ENCODE results near the gene OR2T35. TPM values are rescaled to one million over a fixed set of nuclear protein-coding genes. Genes with fewer than 3 reads are reported as not detected.

The OR2T35 gene
- total and polyA plus RNA-seq, 4 donors, result not detected

DNA sequence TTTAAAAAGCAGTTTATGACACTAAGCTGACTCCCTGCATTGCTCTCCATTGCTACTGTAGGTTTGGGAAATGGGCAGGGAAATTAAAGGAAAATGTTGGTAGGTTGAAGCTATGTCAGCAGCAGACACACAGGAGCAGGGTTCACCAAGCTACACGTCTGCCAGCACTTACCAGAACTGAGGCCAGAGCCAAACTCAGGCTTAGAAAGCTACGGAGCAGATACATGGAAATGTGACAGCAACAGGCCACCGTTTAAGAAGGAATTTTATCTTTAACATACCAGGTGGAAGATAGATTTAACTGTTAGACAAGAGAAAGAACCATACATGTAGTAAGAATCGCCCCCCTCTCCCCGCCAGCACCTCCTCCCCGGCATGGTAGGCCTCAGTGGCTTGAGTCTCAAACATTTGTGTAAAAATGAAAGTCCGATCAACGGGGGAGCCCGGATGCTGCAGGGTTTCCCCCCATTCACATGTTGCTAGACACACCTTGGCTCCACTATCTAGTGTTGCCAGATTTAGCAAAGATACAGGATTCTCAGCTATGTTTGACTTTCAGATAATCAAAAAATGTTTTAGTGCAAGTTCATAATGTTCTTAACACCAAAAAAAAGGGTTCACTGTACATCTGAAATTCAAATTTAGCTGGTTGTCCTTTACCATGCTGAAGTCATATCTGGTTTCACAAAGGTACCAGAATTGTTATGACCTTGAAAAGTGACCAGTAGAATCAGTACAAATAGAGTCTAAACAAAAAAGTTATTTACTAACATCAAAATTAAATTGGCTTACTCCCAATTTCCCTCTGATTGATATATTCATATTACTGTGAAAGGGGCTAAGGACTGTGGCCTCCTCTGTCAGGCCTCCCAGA lies 16.9 kb downstream of the OR2T35 start:
- Histone ChIP-seq H3K4me3 (ENCODE audit: low read depth in 1 of 3, low read length in 3 of 3) (no peak overlapping the region), H3K27me3 (ENCODE audit: control insufficient read depth in 4 of 4, insufficient read depth in 4 of 4, low read length in 3 of 4) (no peaks in the 10 kb centered on the region), H3K9ac (ENCODE audit: low read depth in 1 of 2, low read length in 2 of 2) (no peak overlapping the region), H3K4me1 (ENCODE audit: control insufficient read depth in 4 of 4, insufficient read depth in 4 of 4, low read length in 3 of 4) (no peaks in the 10 kb centered on the region), H3K36me3 (ENCODE audit: control insufficient read depth in 4 of 4, insufficient read depth in 3 of 4, low read depth in 1 of 4, low read length in 3 of 4) (no peaks in the 10 kb centered on the region), H3K27ac (ENCODE audit: low read depth in 1 of 2, low read length in 2 of 2) (no peak overlapping the region), H3K9me3 (ENCODE audit: control insufficient read depth in 4 of 4, low read length in 3 of 4) (no peaks in the 10 kb centered on the region)
- no peak for DNase-seq (ENCODE audit: low spot score)
- 85% methylated on average over 9 of the region's 9 CpGs for WGBS
- no peak for TF ChIP-seq NR2F2 (IDR thresholded peaks at IDR 0.05)
- TF ChIP-seq YY1 (IDR thresholded peaks at IDR 0.05), result no peak
- no peak for TF ChIP-seq EGR1 (IDR thresholded peaks at IDR 0.05; ENCODE audit: low read depth in 2 of 2)
- TF ChIP-seq TAF1 (conservative IDR thresholded peaks at IDR 0.05), result no peak
- TF ChIP-seq RAD21 (IDR thresholded peaks at IDR 0.05), result no peak
- TF ChIP-seq, protein P1, sequence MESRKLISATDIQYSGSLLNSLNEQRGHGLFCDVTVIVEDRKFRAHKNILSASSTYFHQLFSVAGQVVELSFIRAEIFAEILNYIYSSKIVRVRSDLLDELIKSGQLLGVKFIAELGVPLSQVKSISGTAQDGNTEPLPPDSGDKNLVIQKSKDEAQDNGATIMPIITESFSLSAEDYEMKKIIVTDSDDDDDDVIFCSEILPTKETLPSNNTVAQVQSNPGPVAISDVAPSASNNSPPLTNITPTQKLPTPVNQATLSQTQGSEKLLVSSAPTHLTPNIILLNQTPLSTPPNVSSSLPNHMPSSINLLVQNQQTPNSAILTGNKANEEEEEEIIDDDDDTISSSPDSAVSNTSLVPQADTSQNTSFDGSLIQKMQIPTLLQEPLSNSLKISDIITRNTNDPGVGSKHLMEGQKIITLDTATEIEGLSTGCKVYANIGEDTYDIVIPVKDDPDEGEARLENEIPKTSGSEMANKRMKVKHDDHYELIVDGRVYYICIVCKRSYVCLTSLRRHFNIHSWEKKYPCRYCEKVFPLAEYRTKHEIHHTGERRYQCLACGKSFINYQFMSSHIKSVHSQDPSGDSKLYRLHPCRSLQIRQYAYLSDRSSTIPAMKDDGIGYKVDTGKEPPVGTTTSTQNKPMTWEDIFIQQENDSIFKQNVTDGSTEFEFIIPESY (IDR thresholded peaks at IDR 0.05), result no peak
- TF ChIP-seq GABPA (IDR thresholded peaks at IDR 0.05 in 1 of 2, conservative IDR thresholded peaks at IDR 0.05 in 1 of 2), result no peak
- no peak for TF ChIP-seq SP1 (IDR thresholded peaks at IDR 0.05)
- TF ChIP-seq, protein P2, sequence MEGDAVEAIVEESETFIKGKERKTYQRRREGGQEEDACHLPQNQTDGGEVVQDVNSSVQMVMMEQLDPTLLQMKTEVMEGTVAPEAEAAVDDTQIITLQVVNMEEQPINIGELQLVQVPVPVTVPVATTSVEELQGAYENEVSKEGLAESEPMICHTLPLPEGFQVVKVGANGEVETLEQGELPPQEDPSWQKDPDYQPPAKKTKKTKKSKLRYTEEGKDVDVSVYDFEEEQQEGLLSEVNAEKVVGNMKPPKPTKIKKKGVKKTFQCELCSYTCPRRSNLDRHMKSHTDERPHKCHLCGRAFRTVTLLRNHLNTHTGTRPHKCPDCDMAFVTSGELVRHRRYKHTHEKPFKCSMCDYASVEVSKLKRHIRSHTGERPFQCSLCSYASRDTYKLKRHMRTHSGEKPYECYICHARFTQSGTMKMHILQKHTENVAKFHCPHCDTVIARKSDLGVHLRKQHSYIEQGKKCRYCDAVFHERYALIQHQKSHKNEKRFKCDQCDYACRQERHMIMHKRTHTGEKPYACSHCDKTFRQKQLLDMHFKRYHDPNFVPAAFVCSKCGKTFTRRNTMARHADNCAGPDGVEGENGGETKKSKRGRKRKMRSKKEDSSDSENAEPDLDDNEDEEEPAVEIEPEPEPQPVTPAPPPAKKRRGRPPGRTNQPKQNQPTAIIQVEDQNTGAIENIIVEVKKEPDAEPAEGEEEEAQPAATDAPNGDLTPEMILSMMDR (IDR thresholded peaks at IDR 0.05; ENCODE audit: low read depth, low read length, missing input control), result no peak
- no peak for TF ChIP-seq HNF4G (IDR thresholded peaks at IDR 0.05)
- TF ChIP-seq RXRA (IDR thresholded peaks at IDR 0.05), result no peak
- TF ChIP-seq, protein P3, sequence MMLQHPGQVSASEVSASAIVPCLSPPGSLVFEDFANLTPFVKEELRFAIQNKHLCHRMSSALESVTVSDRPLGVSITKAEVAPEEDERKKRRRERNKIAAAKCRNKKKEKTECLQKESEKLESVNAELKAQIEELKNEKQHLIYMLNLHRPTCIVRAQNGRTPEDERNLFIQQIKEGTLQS (IDR thresholded peaks at IDR 0.05), result no peak
- TF ChIP-seq REST (IDR thresholded peaks at IDR 0.05), result no peak
- TF ChIP-seq, protein P4, sequence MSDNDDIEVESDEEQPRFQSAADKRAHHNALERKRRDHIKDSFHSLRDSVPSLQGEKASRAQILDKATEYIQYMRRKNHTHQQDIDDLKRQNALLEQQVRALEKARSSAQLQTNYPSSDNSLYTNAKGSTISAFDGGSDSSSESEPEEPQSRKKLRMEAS (IDR thresholded peaks at IDR 0.05), result no peak
- no peak for TF ChIP-seq HNF4A (conservative IDR thresholded peaks at IDR 0.05)
- no peak for TF ChIP-seq JUND (IDR thresholded peaks at IDR 0.05)
